Measurements from ENCODE around the gene GNRH2.
"Not testable (repeated sequence)": the region's sequence is repeated elsewhere in the genome, so short reads cannot be mapped to it uniquely, and the experiment has no call there.

GNRH2 gene

DNA sequence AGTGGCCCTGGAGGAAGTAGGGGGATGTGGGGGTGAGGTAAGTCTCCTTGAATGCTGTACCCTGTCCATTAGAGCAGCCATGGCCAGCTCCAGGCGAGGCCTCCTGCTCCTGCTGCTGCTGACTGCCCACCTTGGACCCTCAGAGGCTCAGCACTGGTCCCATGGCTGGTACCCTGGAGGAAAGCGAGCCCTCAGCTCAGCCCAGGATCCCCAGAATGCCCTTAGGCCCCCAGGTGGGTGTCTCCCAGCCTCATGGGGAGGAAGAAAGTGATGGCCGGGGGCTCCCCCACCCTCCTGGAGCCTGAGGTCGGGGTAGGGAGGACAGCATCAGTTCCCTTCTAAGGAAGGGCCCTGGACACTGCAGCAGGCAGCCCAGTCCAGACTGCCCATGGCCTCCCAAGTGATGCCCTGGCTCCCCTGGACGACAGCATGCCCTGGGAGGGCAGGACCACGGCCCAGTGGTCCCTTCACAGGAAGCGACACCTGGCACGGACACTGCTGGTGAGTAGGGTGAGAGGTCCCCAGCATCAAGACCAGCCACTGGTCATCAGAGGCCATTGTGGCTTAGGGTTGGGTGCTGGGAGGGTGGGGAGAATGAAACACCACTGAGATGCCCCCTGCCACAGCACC is 1.0 kb downstream of the GNRH2 start:
- no peak for DNase-seq

DNA sequence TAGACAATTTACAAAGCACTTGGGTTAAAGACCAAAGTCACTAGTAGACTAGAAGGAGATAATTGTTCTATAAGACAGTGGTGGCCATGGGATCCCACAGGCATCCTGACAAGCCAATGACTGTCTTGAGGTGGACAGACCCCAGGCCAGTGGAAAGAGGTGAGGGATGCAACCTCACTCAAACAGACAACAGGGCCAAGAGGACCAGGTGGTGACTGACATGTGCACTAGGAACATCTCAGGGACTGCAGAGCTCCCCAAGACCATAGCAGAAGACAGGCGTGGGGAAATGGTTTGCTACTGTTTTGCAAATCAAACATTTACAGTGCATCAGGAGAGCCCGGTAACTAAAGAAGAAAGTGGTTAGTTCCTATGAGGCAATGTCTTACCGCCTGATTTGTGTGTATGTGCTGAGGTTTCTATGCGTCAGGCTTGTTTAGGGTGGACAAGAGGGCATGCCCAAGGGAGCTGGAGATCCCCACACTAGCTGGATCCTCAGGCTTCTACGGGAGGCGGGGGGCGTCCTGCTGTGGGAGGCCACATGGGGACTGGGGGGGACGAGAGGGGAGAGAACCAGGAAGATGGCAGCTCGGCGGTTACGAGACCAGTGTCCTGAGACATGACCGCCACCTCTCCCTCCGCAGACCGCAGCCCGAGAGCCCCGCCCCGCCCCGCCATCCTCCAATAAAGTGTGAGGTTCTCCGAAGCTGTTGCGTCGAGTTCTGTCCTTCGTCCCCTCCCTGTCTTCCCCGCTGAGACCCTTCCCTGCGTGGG is 1.8 kb downstream of the GNRH2 start:
- DNase-seq: peak; percentile 33

DNA sequence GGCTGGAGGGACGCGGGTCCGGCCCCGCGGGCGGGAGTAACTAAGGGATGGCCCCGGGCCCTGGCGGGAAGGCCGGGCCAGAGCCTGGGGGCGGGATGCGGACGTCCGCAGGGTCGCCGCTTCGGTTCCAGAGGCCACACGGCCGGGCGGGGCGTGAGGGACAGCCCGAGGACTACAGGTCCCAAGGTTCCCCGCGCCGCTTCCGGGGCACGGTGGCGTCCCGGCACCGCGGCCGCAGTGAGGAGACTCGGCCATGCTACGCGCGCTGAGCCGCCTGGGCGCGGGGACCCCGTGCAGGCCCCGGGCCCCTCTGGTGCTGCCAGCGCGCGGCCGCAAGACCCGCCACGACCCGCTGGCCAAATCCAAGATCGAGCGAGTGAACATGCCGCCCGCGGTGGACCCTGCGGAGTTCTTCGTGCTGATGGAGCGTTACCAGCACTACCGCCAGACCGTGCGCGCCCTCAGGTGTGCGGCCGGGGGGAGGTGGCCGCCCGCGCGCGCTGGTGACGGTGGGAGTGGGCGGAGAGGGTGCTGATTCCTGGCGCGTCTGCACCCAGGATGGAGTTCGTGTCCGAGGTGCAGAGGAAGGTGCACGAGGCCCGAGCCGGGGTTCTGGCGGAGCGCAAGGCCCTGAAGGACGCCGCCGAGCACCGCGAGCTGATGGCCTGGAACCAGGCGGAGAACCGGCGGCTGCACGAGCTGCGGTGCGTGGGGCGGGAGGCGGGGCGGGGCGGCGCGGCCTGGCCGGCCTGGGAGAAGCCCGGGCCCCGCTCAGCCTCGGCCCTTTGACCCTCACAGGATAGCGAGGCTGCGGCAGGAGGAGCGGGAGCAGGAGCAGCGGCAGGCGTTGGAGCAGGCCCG is 2.6 kb downstream of the GNRH2 start, which contains the start of gene MRPS26:
TSS of gene MRPS26 (plus strand) at position 237 of the 861 bp plus-strand sequence. CDS start at position 254, 17 bp downstream.
- peak; percentile 71 for DNase-seq

DNA sequence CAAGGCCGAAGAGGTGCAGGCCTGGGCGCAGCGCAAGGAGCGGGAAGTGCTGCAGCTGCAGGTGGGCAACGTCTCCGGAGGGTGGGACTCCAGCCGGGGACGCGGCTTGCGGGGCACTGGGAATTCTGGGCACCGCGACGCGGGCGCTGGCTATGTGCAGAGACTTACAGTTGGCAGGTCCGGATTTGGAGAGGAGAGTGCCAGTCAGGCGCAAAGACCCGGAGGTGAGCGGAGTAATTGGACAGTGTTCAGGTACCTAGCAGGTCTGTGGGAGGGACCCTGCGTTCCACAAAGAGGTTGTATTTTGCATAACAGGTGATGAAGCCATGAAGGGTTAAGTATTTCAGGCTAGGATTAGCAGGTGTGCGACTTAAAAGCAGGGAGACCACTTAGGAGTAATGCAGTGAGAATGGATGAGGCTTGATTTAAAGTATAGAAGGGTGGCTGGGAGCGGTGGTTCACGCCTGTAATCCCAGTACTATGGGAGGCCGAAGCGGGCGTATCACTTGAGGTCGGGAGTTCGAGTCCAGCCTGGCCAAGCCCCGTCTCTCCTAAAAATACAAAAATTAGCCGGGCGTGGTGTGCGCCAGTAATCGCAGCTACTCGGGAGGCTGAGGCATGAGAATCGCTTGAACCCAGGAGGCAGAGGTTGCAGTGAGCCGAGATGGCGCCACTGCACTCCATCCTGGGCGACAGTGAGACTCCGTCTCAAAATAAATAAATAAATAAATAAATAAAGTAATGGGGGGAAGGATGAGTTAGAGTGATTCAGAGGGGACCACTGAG is 3.4 kb downstream of the GNRH2 start:
- no peak for DNase-seq

DNA sequence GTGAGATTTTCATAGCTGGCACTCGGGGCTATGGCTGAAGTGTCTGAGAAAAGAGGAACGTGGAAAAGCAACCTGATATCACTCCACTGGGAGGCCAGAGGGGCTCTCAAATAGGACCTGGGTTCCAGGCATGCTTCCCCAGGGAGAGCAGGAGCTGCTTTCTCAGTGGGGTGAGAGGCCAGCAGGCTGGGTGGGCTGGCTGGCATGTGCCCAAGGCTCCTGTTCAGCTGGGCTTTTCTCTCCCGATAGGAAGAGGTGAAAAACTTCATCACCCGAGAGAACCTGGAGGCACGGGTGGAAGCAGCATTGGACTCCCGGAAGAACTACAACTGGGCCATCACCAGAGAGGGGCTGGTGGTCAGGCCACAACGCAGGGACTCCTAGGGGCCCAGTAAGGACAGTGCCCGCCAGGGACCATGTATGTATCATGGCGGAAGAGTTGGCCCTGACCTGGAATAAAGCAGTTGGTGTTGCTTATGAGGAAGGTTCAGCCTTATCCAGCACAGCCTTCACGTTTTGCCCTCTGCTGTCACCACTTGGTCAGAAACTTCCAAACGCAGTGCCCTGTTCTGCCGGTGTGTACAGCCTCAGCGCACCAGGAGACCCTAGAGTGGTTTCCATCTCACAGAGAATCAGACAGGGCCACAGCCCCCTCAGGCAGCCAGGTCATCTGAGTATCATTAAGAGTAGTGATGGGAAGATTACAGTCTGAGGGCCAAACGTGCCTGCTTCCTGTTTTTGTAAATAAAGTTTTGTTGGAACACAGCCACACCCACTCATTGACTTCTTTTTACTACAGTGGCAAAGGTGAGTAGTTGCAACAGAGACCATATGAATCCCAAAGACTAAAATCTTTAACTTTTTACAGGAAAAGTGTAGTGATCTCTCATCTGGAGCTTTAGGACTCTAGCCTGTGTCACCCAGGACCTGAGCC is 4.3 kb downstream of the GNRH2 start:
- DNase-seq: no peak

DNA sequence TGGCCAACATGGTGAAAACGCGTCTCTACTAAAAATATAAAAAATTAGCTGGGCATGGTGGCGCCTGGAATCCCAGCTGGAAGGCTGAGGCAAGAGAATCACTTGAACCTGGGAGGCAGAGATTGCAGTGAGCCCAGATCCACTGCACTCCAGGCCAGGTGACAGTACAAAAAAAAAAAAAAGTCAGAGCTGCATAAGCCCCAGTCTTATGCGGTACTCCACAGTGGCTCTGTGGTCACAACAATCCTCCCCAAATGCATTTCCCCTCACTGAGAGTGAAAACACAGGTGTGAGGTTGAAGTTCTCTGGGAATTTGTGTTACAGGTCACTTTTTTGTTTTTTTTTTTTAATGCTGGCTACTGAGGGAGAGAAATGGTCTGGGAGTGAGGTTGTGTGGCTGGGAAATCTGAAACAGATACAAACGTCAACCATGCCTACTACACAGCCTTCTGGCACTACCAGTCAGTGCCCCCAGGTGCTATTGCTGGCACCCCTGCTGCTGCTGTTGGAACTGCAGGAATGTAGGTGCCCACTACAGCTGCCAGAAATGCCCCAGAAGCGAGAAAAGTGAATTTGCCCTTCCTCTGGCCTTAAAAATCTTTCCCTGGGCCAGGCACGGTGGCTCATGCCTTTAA is 8.1 kb downstream of the GNRH2 start:
- no peak for DNase-seq

DNA sequence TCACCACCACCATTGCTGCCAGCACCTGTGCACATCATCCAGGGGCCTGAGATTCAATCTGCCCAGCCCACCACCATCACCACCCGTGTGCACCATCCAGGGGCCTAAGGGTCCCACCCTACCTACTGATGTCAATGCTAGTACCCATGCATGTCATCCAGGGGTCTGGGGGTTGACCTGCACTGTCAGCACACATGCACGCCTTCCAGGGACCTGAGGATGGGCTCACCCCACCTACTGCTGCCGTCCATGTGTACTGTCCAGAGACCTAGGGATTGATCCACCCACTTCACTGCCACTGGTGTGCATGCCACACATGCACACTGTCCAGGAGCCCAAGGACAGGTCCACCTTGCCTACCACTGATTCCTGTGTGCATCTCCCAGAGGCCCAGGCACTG is 16.1 kb downstream of the GNRH2 start:
- no peak for DNase-seq

DNA sequence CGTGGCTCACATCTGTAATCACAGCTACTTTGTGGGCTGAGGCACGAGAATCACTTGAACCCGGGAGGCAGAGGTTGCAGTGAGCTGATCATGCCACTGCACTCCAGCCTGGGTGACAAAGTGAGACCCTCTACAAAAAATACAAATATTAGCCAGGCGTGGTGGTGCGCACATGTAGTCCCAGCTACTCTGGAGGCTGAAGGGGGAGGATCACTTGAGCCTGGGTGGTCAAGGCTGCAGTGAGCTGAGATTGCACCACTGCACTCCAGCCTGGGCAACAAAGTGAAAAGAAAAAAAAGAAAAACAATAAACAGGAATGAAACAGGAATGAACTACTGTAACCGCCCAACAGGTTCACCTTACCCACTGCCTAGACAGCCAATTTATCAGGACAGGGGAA is 20.7 kb downstream of the GNRH2 start:
- not testable (repeated sequence) for DNase-seq

DNA sequence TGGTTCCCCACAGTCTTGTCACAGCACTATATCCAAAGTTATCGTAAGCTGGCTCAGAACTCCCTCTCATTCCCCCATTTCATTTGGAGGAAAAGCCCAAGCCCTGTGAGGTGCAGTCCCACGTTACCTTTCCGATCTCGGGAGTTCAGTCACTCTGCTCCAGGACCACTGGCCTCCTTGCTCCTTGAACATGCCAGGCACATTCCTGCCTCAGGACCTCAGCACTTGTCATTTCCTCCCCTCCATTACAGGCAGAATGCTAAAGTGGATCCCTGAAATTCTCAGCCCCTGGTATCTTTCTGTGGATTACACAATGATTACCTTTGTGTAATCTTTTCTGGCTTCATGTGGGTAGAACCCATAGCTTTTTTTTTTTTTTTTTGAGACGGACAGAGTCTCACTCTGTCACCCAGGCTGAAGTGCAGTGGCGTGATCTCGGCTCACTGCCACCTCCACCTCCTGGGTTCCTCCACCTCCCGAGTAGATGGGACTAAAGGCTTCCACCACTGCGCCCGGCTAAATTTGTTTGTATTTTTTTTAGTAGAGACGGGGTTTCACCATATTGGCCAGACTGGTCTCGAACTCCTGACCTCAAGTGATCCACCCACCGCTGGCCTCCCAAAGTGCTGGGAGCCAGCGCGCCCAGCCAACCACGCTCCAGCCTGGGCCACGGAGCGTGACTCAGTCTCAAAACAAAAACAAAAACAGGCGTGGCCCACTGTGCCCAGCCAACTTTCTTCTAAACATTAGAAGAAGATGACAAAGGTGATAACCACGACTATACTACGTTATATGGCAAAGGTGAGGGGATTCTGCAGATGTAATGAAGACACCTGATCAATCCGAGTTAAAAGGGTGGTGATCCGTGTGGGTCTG is 24.0 kb downstream of the GNRH2 start:
- DNase-seq: no peak

DNA sequence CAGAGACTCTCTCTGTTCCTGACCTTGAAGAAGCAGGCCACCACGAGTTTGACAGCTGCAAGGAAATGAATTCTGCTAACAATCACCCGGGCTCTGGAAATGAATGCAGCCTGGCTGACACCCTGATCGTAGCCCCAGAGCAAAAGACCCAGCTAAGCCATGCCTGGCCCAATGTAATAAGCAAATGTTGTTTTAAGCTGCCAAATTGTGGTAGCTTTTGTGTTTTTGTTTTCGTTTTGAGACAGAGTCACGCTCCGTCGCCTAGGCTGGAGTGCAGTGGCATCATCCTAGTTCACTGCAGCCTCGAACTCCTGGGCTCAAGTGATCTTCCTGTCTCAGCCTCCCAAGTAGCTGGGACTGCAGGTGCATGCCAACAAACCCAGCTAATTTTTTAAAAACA is 24.7 kb downstream of the GNRH2 start:
- no peak for DNase-seq

DNA sequence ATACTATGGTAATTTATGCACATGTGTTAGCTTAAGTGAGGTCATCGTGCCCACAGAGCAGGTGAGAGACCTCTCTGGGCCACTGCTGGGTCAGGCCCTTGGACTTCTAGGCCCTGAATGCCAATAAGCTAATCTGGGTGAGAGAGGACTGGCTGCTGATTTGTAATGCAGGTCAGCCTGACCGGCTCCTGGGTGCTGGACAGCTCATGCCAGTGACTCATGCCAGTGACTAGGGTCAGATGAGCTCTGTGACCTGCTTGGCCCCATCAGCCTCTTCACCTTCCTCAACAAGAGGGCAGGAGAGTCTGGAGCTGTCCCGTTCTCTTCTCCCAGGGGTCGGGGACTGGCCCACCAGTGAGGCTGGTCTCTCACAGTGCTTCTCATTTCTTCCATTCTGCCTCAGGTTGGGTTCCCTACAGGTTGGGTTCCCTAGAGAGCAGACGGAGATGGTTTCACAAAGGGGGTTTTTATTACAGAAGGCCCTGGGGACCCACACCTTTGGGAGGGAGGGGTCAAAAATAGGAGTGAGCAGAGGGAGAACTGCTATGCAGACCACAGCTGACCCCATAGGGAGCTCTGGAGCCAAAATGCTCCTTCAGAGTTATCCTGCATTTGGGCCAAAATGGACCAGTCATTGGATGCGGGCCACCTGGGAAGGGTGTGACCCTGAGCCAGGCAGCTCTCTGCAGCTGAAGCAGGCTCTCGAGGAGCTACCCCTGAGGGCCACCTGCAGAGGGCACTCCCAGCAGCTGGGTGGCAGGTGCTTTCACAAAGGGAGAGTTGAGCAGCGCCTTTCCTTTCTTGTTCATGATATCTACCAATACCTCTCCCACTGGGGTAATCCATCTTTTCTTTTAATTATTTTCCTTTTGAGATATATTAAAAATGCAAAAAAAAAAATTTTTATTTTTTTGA is 25.8 kb downstream of the GNRH2 start:
- peak; percentile 34 for DNase-seq

DNA sequence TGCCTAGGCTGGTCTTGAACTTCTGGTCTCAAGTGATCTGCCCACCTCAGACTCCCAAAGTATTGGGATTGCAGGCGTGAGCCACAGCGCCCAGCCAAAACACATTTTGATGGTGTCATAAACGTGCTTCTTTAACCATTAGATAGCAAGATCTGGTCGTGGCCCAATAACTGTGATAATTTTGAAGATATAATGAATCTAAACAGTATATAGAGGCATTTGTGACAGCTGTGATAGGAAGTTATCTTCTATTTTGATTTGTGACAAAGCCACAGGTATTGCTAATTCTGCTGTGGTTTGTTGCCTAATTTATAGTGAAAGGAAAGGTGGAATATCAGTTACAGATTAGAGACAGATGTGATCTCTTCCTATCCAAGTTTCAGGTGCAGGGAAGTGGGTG is 27.3 kb downstream of the GNRH2 start:
- no peak for DNase-seq

DNA sequence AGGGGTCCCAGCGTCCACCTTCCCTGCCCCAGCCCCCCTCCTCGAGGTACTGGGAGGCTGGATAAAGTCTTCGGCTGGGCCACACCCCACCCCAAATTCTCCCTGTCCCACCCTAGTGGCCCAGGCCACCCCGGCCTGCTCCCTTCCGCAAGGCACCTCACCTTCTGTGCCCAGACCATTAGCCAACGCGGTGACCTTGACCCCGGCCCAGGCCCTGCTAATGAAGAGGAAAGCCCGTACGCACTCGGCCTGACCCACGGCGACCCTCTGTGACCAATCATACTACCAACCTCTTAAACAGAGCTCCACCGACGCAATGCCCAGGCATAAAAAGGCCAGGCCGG is 27.8 kb downstream of the GNRH2 start:
- DNase-seq: no peak

DNA sequence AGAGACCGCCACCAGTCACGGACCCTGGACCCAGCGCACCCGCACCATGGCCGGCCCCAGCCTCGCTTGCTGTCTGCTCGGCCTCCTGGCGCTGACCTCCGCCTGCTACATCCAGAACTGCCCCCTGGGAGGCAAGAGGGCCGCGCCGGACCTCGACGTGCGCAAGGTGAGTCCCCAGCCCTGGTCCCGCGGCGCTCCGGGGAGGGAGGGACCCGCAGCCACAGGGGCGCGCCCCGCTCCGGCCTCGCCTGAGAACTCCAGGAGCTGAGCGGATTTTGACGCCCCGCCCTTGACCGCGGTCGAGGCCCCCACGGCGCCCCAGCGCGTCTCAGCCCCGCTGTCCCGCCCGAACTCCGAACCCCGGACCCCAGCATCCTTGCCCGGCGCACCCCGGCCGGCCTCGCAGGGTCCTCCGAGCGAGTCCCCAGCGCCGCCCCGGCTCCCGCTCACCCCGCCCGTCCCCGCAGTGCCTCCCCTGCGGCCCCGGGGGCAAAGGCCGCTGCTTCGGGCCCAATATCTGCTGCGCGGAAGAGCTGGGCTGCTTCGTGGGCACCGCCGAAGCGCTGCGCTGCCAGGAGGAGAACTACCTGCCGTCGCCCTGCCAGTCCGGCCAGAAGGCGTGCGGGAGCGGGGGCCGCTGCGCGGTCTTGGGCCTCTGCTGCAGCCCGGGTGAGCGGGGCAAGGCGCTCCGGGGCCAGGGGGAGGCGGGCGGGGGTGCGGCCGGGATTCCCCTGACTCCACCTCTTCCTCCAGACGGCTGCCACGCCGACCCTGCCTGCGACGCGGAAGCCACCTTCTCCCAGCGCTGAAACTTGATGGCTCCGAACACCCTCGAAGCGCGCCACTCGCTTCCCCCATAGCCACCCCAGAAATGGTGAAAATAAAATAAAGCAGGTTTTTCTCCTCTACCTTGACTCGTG is 28.4 kb downstream of the GNRH2 start, which contains the start of gene OXT:
TSS of gene OXT (plus strand) at position 11 of the 920 bp plus-strand sequence. CDS start at position 47, 36 bp downstream.
- peak; percentile 64 for DNase-seq

DNA sequence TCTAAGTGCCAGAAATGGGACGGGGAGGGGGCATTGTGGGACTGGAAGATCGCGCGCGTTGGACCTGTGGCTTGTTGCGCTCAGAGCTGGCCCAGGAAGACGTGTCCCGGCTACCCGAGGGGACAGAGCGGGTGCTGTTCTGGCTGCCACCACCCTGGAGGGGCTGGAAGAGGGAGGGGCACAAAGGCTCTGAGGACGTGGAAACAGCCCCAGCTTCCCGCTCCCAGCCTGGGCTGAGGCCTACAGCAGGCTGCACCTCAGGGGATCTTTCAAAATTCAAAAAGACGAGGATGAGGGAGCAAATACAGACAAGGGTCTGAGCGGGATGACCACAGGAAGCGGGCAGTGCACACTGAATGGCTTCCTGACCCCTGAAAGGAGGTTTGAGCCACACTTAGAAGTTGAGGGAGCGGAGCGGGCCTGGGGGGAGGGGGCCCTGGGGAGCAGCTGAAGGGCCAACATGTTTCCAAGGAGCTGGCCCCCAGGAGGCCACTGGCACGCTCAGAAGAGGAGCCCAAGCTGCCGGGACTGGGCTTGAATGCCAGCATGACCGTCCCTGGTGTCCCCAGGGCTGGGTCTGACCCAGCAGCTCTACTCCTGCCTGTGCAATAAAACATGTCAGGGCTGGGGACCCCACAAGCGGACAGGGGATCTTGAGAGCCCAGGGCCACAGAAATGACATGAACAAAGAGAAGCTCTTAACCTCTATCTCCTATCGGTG is 29.3 kb downstream of the GNRH2 start:
- DNase-seq: no peak

DNA sequence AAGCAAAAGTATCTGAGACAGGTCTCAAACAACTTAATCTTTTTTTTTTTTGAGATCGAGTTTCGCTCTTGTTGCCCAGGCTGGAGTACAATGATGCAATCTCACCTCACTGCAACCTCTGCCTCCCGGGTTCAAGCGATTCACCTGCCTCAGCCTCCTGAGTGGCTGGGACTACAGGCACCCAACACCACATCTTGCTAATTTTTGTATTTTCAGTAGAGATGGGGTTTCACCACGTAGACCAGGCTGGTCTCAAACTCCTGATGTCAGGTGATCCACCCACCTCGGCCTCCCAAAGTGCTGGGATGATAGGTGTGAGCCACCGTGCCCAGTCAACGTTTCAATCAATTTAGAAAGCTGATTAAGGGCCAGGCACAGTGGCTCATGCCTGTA is 29.8 kb downstream of the GNRH2 start:
- DNase-seq: not testable (repeated sequence)

DNA sequence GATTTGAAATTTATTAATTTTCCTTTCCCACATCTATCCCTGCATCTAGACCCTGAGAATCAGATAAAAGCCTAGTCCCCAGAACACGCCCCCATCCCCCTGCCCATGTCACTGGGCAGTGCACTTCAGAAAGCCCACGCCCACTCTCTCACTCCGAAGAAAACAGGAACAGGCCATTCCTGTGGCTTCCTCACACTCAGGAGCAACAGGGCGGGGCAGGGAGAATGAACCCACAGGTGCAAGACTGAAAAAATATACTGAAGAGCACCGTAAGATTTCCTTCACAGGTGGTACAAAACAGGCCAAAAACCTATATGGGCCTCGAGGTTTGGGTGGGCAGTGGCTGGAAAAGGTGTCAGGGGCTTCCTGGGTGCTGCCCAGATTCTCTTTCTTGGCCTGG is 31.4 kb downstream of the GNRH2 start:
- no peak for DNase-seq
